GM18867 (cell line): Measurements from ENCODE around the gene MST1.

Experiments
- ATAC-seq: cut with Tn5 transposase; IDR thresholded peaks from one replicate; pipeline ENCODE4 v1.9.1; 2021; ENCODE audit warnings: mild to moderate bottlenecking, moderate library complexity; ENCODE audit not compliant: unreplicated experiment

The MST1 gene

DNA sequence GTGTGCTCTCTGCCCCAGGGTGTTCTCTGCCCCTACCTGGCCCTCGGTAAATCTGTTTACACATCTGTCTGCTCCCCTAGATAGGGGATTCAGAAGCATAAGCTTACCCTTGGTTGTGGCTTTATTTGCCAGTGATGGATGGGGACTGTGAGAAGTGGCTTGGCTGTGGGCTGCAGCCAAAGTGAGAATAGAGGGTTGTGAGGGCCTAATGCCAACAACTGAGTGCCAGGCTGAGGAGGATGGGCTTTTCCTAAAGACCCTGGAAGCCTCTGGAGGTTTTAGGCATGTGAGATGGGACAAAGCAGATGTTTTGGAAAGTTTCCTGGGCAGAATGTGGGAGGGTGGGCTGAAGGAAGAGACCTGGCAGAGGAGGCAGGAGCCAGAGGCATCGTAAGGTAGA is 30.6 kb downstream of the MST1 start:
- no peak for ATAC-seq

DNA sequence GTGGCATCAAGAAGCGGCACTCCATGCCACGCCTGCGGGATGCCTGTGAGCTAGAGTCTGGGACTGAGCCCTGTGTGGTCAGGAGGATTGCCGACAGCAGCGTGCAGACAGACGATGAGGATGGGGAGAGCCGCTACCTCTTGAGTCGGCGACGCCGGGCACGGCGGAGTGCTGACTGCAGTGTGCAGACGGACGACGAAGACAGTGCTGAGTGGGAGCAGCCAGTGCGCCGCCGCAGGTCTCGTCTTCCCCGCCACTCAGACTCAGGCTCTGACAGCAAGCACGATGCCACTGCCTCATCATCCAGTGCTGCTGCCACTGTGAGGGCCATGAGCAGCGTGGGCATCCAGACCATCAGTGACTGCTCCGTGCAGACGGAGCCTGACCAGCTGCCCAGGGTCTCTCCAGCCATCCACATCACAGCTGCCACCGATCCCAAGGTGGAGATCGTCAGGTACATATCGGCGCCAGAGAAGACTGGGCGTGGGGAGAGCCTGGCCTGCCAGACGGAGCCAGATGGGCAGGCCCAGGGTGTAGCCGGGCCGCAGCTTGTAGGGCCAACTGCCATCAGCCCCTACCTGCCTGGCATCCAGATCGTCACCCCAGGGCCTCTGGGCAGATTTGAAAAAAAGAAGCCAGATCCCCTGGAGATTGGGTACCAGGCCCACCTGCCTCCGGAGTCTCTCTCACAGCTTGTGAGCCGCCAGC is 31.9 kb downstream of the MST1 start:
- no peak for ATAC-seq

- ATAC-seq, result no peak
These were observed 32.6 kb downstream of the MST1 start for GRCh38 chr3:49656541-49657112.

- ATAC-seq, result no peak
These were observed 33.5 kb downstream of the MST1 start for GRCh38 chr3:49655731-49656285.

GRCh38 chr3:49654955-49655556 is 34.2 kb downstream of the MST1 start:
- no peak for ATAC-seq

DNA sequence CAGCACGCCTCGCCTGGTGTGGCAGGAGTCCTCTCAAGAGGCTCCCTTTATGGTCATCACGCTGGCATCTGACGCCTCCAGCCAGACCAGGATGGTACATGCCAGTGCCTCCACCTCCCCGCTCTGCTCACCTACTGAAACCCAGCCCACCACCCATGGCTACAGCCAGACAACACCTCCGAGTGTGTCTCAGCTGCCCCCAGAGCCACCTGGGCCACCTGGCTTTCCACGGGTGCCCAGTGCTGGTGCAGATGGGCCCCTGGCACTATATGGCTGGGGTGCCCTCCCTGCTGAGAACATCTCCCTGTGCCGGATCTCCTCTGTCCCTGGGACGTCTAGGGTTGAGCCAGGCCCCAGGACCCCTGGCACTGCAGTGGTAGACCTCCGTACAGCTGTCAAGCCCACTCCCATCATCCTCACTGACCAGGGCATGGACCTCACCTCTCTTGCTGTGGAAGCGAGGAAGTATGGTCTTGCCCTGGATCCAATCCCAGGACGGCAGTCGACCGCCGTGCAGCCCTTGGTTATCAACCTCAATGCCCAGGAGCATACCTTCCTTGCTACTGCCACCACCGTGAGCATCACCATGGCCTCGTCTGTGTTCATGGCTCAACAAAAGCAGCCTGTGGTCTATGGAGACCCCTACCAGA is 35.0 kb downstream of the MST1 start:
- no peak for ATAC-seq

GRCh38 chr3:49653621-49654020 is 35.7 kb downstream of the MST1 start:
- ATAC-seq, result no peak

- no peak for ATAC-seq
These were observed 36.3 kb downstream of the MST1 start for GRCh38 chr3:49652903-49653415.

DNA sequence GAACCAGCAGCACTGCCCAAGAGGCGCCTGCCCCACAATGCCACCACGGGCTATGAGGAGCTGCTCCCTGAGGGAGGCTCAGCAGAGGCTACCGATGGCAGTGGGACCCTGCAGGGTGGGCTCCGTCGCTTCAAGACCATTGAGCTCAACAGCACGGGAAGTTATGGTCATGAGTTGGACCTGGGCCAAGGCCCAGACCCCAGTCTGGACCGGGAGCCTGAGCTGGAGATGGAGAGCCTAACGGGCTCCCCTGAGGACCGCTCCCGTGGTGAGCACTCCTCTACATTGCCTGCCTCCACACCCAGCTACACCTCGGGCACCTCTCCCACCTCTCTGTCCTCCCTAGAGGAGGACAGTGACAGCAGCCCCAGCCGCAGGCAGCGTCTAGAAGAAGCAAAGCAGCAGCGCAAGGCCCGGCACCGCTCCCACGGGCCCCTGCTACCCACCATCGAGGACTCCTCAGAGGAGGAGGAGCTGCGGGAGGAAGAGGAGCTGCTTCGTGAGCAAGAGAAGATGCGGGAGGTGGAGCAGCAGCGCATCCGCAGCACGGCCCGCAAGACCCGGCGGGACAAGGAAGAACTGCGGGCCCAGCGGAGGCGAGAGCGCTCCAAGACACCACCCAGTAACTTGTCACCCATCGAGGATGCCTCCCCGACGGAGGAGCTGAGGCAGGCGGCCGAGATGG is 36.9 kb downstream of the MST1 start:
- ATAC-seq, result no peak

- no peak for ATAC-seq
These were observed 38.6 kb downstream of the MST1 start for GRCh38 chr3:49650637-49651036.

DNA sequence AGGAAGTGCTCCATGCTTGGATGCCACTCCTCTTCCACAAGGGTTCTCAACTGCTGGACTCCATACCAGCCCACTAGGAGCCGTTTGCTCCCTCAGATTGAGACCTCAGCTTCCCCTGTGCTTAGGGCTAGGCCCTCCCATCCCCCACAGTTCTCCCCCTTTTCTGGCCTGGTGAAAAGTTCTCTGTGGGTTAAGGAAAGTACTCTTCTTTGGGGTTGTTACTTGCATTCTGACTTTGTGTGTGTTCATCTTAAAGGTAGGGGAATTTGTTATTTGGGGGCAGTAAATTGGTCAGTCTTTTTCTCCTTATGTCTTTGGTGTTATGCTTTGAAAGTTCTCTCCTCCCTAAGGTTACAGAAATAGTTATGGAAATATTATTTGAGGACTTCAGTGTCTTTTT is 39.1 kb downstream of the MST1 start:
- no peak for ATAC-seq

- no peak for ATAC-seq
These were observed 39.7 kb downstream of the MST1 start for GRCh38 chr3:49649576-49649975.

DNA sequence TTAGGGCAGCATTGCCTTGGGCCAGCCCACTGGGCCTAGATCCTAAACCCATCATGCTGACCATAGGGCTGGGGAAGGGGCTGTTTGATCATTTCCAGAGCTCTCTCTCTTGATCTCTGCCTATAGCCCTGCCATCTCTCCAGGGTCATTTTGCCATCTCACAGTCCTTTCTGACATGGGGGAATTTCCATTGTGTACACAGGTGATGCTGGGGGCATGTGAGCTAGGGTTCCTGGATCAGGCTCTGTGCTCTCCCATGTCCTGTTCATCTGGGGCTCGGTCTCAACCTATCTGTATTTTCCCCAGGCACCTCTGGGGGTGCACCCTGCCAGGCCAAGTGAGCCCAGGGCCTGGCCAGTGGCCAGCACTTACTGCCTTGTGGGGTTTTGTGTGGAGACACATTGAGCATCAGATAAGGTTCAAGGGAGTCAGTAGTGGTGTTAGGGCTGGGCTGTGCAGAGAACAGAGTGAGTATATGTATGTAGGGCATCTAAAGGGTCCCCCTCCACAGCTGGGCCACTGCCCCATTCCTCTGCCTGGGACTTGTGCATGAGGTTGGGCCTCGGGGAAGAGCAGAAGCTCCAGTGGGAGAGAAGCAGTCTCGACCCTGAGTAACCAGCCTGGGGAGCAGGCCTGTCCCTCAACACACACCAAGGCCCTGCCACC is 40.8 kb downstream of the MST1 start:
- no peak for ATAC-seq

- no peak for ATAC-seq
These were observed 41.5 kb downstream of the MST1 start for GRCh38 chr3:49647741-49648140.

- ATAC-seq, result no peak
These were observed 43.0 kb downstream of the MST1 start for GRCh38 chr3:49646236-49646635.

DNA sequence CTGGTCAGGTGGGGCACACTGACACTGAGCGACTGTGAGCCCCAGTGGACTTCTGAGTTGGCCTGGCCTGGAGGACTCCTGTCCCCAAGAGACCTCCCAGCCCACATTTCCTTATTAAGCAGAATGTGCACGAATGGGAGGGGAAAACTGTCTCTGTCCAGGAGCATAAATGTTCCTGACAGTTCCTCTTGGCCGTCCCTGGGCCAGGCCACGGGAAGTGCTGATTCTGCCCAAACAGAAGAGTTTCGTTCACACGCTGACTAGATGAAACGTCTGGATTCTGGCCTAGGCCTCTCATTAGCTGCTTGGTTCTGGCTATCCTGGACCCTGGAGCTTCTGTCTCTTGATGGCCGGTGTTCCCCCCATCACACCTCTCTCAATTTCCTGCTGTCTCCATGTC is 44.6 kb downstream of the MST1 start:
- no peak for ATAC-seq

DNA sequence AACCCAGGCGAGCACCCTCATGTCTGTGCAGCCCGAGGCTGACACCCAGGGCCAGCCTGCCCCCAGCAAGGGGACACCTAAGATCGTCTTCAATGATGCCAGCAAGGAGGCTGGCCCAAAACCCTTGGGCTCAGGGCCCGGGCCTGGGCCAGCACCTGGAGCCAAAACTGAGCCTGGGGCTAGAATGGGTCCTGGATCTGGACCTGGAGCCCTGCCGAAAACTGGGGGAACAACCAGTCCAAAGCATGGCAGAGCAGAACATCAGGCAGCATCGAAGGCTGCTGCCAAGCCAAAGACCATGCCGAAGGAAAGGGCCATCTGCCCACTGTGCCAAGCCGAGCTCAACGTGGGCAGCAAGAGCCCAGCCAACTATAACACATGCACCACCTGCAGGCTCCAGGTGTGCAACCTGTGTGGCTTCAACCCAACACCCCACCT is 46.5 kb downstream of the MST1 start:
- ATAC-seq, result no peak

DNA sequence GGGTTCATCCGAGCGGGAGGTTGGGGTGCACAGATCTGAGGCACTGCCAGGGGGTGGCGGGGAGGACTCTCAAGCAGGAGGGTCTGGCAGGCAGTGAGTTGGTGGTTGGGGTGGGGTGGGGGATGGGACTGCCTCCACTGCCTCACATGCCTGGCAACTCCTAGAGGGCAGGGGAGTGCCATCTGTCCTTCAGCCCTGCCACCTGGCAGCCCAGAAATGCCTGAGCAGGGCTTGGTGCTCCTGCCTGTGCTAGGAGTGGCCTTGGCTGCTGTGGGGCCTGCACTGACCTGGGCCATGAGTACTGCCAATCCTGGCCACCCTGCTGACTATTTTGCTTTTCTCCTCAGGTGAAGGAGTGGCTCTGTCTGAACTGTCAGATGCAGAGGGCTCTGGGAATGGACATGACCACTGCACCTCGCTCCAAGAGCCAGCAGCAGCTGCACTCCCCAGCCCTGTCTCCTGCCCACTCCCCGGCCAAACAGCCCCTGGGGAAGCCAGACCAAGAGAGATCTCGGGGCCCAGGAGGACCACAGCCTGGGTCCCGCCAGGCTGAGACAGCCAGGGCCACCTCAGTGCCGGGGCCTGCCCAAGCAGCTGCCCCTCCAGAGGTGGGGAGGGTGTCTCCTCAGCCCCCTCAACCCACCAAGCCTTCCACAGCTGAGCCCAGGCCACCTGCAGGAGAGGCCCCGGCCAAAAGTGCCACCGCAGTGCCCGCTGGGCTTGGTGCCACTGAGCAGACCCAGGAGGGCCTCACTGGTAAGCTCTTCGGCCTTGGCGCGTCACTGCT is 47.2 kb downstream of the MST1 start:
- ATAC-seq, result no peak

- ATAC-seq, result no peak
These were observed 48.0 kb downstream of the MST1 start for GRCh38 chr3:49641292-49641691.

GRCh38 chr3:49639551-49639950 is 49.7 kb downstream of the MST1 start:
- ATAC-seq, result no peak
